Measurements from ENCODE around the gene ANKRD37.

The ANKRD37 gene

DNA sequence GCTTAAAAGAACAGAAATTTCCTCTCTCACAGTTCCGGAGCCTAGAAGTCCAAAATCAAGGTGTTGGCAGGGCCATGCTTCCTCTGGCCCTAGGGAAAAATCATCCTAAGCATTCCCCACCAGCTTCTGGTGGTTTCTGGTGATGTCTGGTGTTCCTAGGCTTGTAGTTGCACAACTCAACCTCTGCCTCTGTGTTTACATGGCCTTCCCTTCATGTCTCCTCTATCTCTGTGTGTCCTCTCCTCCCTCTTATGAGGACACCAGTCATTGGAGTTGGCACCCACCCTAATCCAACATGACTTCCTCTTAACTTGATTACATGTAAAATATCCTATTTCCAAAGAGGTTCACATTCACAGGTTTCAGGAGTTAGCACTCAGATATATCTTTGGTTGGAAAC lies 16.3 kb upstream of the ANKRD37 start:
- DNase-seq, result no peak

DNA sequence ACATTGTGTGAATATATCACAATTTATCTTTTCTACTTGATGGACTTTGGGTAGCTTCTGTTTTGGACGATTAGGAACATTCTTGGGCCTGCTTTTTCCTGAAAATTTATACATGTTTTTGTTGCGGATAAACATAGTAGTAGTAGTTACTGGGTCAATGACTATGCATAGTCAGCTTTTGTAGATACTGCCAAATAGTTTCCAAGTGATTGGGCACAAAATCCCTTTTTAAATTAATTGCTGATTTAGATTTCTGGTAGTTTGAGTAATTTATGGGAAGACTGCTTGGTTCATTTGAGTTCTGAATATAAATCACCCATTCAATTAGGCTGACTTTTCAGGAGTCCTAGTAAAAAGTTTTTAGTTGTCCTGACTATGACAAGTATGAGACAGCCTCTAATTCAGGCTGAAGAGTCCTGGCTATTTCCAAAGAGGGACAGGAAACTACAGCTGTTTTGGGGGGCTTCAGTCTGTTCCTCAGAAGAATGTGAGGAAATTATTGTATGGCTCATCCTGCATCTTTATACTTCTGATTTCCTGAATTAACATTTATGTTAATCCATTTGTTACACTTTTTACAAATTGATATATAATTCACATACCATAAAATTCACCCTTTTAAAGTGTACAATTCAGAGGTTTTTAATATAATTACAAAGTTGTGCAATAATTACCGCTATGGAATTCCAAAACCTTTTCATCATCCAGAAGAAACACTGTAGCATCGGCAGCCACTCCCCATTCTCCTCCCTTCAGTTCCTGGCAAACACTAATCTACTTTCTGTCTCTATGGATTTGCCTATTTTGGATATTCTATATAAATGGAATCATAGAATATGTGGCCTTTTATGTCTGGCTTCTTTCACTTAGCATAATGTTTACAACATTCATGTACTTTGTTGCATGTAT lies 15.1 kb upstream of the ANKRD37 start:
- no peak for DNase-seq

DNA sequence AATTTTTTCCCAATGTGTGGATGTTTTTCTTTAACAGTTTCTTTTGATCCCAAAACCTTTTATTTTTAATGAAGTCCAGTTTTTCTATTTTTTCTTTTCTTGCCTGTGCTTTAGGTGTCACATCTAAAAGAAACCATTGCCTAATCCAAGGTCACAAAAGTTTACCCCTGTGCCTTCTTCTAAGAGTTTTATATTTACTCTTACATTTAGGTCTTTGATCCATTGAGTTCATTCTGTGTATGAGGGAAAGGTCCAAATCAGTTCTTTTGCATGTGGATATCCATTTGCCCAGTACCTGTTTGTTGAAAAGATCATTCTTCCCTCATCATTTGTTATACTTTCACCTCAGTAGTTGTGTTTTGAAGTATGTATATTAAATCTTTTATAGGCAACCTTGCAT lies 13.9 kb upstream of the ANKRD37 start:
- DNase-seq, result no peak

GRCh38 chr4:185383451-185383850 lies 13.2 kb upstream of the ANKRD37 start:
- no peak for DNase-seq

GRCh38 chr4:185384061-185384460 lies 12.6 kb upstream of the ANKRD37 start:
- no peak for DNase-seq

GRCh38 chr4:185384930-185385331 lies 11.7 kb upstream of the ANKRD37 start:
- DNase-seq, result no peak

GRCh38 chr4:185387957-185388356 lies 8.7 kb upstream of the ANKRD37 start:
- no peak for DNase-seq

- DNase-seq, result no peak
Observed at GRCh38 chr4:185390941-185391340, 5.7 kb upstream of the ANKRD37 start.

GRCh38 chr4:185392156-185392555 lies 4.5 kb upstream of the ANKRD37 start:
- DNase-seq, result no peak

DNA sequence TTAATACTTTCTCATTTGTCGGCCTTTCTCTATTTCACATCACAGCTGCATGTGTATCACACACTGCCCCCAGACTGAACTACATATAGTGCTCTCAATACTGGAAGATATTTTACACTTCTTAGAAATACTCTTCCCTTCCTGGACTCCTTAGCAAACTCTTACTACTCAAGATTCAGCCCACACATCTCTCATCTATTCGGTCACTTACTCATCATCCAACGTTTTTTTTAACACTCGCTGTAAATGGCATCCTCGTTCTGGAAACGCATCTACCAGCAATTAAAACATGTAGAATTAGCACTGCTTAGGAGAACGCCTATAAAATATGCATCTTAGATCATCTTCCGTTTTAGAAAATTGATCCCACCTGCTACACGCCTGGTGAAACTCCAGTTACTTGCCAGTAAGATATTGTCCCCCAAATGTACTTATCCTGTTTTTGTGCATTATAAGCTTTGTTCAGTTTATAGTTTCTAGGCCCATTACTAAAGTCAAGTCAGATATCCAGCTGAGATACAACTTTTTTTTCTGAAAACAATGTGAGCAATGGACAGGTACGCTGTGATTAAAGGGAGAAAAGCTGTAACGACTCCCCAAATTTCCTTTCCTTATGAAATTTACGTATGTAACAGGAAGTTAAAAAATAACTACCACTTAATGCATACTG lies 1.9 kb upstream of the ANKRD37 start:
- no peak for DNase-seq

DNA sequence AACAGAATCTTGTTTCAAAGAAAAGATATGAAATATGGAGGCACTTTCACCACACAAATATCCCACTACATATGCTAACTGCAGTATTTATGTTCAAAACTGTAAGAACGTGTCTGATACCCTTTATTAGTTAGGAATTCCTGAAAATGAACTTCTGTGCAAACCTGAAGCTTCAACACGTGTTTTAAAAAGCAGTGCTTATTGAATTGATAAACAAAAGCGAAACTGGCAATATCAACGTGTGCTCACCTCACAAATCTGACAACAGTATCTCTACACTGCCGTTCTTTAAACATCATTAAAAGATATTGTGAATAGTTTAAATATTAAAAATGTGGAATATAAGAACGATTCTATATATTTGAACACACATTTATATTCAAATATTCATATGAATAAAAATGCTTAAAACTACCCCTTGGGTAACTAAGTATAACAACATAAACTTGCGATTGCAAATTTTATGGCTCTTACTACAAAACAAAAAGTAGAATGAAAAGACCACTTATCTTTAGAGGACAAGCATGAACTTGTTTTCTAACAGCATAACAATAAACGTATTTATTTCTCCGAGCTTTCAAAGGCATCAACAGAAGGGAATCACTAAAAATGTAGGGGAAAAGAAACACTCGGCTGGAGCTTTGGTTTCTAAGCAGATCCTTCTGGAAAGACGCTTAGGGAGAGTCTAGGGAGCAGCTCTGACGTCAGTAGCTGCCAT lies 1.2 kb upstream of the ANKRD37 start, which contains the start of gene LRP2BP:
LRP2BP (minus strand) TSS at position 687 of the 718 bp plus-strand sequence. CDS start 17,738 bp downstream, outside the sequence.
- DNase-seq, result no peak

DNA sequence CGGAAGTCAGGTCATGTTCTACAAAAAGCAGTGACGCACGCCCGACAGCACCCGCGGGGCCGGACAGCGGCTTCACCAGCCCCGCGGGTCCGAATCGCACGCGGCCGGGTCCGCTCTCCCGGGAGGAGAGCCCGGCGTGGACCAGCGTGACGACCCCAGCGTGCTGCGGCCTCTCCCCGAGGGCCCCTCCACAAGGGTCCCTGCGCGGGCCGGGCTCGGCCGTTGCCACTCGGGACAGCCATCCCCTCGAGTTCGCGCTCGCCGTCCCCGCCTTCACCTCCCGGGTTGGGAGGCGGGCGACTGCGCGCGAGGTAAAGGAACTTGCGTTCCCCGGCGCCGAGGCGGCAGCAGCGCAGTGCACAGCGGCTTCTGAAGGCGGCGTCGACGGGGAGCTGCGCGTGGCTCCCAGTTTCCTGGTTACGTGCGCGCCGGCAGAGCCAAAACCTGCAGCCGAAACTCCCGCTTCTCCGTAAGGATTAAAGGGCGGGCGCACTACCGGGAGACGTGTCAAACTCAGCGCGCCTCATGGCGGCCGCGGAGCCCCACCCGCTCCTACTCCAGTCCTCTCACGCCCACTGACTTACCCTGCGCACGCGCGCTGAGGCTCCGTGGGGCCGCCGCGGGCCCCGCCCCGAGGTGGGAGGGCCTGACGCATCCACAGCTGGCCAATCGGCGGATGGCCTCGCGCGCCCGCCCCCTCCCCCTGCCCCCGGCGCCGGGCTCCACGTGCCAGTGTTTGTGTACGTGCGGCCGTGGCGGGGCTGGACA lies 501 bp upstream of the ANKRD37 start:
- peak; percentile 93 for DNase-seq

GRCh38 chr4:185398618-185399017 lies 2.0 kb downstream of the ANKRD37 start:
- DNase-seq, result no peak

- no peak for DNase-seq
Observed at GRCh38 chr4:185399466-185399865, 2.8 kb downstream of the ANKRD37 start.

DNA sequence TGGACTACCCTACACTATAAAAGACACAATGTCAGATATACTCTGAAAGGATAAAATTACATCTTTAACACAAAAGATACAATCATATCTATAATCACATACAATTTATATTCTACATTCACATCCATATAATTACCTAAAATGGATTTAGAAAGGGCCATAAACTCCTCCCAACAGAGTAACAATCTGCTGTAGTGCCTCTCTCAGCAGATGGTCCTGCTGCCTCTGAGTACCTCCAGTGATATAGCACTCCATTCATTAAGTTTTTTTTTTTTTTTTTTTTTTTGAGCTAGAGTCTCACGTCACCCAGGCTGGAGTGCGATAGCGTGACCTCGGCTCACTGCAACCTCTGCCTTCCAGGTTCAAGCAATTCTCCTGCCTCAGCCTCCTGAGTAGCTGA lies 7.4 kb downstream of the ANKRD37 start:
- no peak for DNase-seq

DNA sequence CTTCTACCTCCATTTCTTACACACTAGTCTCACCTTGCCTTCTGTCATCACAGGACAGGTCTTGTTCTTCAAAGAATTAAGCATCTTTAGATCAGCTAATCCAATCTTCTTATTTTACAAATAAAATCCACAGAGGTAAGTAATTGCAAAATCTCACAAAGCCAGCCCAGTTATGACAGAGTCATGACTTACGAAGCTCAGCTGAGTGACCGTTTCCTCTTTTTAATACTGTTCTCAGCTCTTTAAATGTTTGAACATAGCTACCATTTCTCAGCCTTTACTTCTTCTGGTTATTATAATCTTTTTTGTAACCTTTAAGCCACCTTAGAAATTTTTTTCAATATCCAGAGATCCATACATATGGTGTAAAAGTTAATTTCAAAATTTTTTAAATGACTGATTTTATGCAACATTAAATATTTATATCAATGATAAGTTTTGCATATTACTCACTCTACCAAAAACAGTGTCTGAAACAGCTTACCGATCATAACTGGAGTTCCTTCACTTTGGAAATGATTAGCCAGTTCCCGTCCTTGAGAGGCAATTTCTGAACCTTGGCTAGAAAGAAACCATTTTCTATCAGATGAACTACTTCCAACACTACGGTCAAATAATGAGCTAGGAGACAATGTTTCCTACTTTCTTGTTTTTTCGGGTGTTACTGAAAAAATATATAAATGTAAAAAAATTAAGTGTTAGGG lies 8.8 kb downstream of the ANKRD37 start:
- no peak for DNase-seq

DNA sequence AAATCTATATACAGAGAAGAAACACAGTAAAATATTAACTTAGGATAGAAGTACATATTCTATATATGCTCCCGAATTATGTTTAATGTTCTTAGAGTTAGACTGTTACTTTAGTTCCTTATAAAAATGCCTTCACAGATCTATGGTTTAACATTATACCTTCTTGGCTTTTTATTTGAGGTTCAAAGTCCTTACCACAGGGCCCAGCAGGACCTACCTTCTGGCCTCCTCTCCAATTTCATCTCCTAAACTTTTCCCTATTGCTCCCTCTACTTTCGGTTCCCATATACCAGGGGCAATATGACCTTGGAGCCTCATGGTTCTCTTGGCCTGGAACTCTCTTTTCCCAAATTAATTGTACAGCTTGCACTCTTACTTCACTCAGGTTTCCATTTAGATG lies 11.8 kb downstream of the ANKRD37 start:
- DNase-seq, result no peak

DNA sequence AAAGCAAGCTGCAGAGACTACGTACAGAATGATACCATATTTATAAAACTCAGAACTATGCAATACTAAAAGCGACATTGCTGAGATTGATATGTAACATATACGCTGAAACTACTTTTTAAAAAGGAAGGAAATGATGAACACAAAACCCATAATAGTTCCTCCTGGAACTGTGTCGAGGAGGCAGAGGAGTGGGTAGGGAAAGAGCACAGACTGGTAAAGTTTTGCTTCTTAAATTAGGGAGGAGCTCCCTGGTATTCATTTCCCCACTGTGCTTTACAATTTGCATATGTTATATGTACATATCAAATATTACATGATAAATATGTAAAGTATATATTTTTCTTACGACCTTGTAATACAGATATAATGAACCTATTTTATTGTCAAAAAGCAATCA lies 15.2 kb downstream of the ANKRD37 start:
- DNase-seq, result no peak

- no peak for DNase-seq
Observed at GRCh38 chr4:185412412-185412811, 15.8 kb downstream of the ANKRD37 start.

DNA sequence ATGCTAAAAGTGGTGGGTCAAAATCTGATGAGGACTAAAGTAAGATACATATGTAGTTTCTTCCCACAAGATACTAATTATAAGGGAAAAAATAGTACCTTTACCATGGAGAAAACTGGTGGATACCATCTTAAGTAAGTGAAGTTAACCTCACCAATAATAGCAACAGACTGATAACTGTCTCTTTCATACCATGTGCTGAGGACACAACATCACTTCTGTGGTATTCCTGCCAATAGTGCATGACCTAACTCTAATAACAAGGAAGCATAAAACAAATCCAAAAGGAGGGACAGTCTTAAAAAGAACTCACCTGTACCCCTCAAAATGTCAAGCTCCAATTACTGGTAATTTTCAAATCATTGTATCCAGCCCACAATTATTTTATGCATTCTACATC lies 20.3 kb downstream of the ANKRD37 start:
- no peak for DNase-seq

DNA sequence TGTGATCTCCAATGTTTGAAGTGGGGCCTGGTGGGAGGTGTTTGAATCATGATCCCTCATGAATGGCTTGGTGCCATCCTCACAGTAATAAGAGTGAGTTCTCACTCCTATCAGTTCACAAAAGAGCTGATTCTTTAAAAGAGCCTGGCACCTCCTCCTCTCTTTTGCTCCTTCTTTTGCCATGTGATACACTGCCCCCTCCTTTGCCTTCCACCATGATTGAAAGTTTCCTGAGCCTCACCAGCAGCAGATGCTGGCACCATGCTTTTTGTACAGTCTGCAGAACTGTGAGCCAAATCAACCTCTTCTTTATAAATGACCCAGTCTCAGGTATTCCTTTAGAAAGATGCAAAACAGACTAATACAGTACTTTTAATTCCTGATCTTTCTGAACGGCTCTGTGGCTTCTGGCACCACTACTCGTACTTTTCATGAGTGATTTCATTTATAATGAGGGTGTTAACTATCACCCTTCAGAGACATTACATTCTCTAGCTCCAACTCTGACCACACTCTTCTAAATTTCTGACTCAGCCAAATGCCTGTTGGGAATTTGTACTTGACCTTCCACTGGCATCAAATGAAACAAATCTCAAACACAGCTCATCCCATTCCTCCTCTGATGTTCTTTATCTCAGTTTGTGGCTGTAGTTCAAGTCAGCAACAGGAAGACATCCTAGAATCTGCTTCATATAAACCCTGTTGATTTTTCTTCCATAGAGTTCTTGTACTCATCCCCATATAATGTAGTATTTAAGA lies 24.9 kb downstream of the ANKRD37 start:
- DNase-seq, result no peak
